NB4 (cell line): ENCODE measurements around the gene TMEM176B.

ENCODE experiments used
- MYC ChIP-seq: IDR thresholded peaks from 2 replicates; pipeline ENCODE4 v1.6.1; 2011; ENCODE audit warnings: low read depth, low read length
- POLR2A ChIP-seq: IDR thresholded peaks from 2 replicates; pipeline ENCODE4 v1.6.1; 2011; ENCODE audit warnings: mild to moderate bottlenecking; ENCODE audit not compliant: insufficient read length; ENCODE audit errors: extremely low read depth
- TF ChIP-seq, protein P1 (sequence below): IDR thresholded peaks from 2 replicates; pipeline ENCODE4 v1.6.1; 2011; ENCODE audit warnings: low read depth, low read length
- TF ChIP-seq, protein P2 (sequence below): IDR thresholded peaks from one replicate; pipeline ENCODE4 v1.5.1; 2012; ENCODE audit warnings: low read depth, low read length

DNA sequence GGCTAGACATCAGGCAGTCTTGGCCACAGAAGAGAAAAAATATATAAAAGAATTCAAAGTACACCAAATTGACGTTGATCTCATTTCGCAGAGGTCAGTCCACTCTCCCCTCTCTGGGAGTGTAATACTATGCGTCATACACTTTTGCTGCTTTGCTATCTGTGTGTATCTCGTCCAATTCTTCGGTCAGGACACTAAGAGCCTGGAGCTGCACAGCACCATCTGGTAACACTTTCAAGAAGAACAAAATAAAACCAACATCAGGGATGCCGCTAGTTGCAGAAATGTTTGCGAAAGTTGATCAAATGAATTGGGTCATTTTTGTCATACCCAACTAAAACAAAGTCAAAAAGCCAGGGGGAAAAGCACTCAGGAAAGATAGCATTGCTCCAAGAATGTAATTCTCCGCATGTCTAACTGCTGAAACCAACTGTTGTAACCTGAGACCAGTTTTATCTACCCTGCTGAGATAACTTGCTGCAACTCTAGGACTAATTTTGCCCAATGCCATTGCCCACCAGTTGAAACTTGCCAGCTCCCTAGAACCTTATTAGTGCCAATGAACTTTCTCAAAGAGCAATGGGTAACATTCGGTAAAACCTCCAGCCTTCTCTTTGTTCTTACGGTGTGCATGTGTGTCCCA, 23.4 kb upstream of the TMEM176B start:
- TF ChIP-seq, protein P1, sequence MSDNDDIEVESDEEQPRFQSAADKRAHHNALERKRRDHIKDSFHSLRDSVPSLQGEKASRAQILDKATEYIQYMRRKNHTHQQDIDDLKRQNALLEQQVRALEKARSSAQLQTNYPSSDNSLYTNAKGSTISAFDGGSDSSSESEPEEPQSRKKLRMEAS, result no peak
- TF ChIP-seq, protein P2, sequence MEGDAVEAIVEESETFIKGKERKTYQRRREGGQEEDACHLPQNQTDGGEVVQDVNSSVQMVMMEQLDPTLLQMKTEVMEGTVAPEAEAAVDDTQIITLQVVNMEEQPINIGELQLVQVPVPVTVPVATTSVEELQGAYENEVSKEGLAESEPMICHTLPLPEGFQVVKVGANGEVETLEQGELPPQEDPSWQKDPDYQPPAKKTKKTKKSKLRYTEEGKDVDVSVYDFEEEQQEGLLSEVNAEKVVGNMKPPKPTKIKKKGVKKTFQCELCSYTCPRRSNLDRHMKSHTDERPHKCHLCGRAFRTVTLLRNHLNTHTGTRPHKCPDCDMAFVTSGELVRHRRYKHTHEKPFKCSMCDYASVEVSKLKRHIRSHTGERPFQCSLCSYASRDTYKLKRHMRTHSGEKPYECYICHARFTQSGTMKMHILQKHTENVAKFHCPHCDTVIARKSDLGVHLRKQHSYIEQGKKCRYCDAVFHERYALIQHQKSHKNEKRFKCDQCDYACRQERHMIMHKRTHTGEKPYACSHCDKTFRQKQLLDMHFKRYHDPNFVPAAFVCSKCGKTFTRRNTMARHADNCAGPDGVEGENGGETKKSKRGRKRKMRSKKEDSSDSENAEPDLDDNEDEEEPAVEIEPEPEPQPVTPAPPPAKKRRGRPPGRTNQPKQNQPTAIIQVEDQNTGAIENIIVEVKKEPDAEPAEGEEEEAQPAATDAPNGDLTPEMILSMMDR, result no peak
- TF ChIP-seq MYC (no peak), POLR2A (no peak)
